CD14-positive monocyte (primary cell): ENCODE results near the gene SLC6A6. TPM values are rescaled to one million over a fixed set of nuclear protein-coding genes. Genes with fewer than 3 reads are reported as not detected.

Experiments used
- DNase-seq, 3 donors: peaks; one replicate each; pipeline ENCODE4 v3.0.0-alpha.2; 2011 to 2022
- H2AFZ ChIP-seq: 2 replicates; pipeline ENCODE4 v1.6.0; 2012; ENCODE audit warnings: mild to moderate bottlenecking, low read depth, low read length, inconsistent platforms; ENCODE audit not compliant: insufficient read depth, poor library complexity, severe bottlenecking
- H3K27ac ChIP-seq, 2 donors: 1 replicate in 1 of 2; 2 replicates in 1 of 2; pipeline ENCODE4 v1.5.1; 2012 to 2013; ENCODE audit warnings: low read length in 2 of 2, control low read depth in 1 of 2, inconsistent platforms in 1 of 2, low read depth in 1 of 2, mild to moderate bottlenecking in 1 of 2
- H3K27me3 ChIP-seq, 2 donors: one replicate each; pipeline versions ENCODE4 v1.6.0 to v1.6.1; 2011 to 2013; ENCODE audit warnings: low read length in 2 of 2; ENCODE audit not compliant: control insufficient read depth in 2 of 2, insufficient read depth in 2 of 2
- H3K36me3 ChIP-seq, 2 donors: replicated peaks in 1 of 2; 1 replicate in 1 of 2; 2 replicates in 1 of 2; pipeline versions ENCODE4 v1.5.1 to v1.6.1; 2012 to 2013; ENCODE audit warnings: low read length in 2 of 2, control low read depth in 1 of 2, inconsistent platforms in 1 of 2, mild to moderate bottlenecking in 1 of 2; ENCODE audit not compliant: insufficient read depth in 2 of 2, control insufficient read depth in 1 of 2
- H3K4me1 ChIP-seq, 2 donors: 1 replicate in 1 of 2; 2 replicates in 1 of 2; pipeline versions ENCODE4 v1.5.1 to v1.6.1; 2012 to 2013; ENCODE audit warnings: low read length in 2 of 2, control low read depth in 1 of 2, inconsistent platforms in 1 of 2, mild to moderate bottlenecking in 1 of 2, moderate library complexity in 1 of 2; ENCODE audit not compliant: insufficient read depth in 2 of 2, control insufficient read depth in 1 of 2
- H3K4me2 ChIP-seq: replicated peaks from 2 replicates; pipeline ENCODE3; 2012; ENCODE audit warnings: low read length, moderate library complexity, mild to moderate bottlenecking; ENCODE audit not compliant: poor library complexity, severe bottlenecking; ENCODE audit errors: extremely low read depth
- H3K4me3 ChIP-seq, 3 experiments: fragments of 200-600 bp in 1 of 3; sonication (generic) in 1 of 3; replicated peaks in 1 of 3; 1 replicate in 2 of 3; 2 replicates in 1 of 3; pipeline ENCODE4 v1.5.1; 2011 to 2013; ENCODE audit warnings: low read length in 3 of 3, mild to moderate bottlenecking in 3 of 3, control low read depth in 2 of 3, low read depth in 2 of 3, inconsistent platforms in 1 of 3, moderate library complexity in 1 of 3
- H3K79me2 ChIP-seq: 2 replicates; pipeline ENCODE4 v1.6.0; 2012; ENCODE audit warnings: mild to moderate bottlenecking, control low read depth, inconsistent platforms, low read length, moderate library complexity; ENCODE audit not compliant: insufficient read depth
- H3K9ac ChIP-seq: 2 replicates; pipeline ENCODE4 v1.6.0; 2017; ENCODE audit warnings: low read length, mild to moderate bottlenecking; ENCODE audit not compliant: insufficient read depth, poor library complexity, severe bottlenecking
- H3K9me3 ChIP-seq, 2 donors: replicated peaks in 1 of 2; 1 replicate in 1 of 2; 2 replicates in 1 of 2; pipeline versions ENCODE4 v1.5.1 to v1.6.1; 2012 to 2013; ENCODE audit warnings: low read length in 2 of 2, control low read depth in 1 of 2; ENCODE audit not compliant: control insufficient read depth in 1 of 2, insufficient read depth in 1 of 2
- H4K20me1 ChIP-seq: 2 replicates; pipeline ENCODE4 v1.6.0; 2012; ENCODE audit warnings: mild to moderate bottlenecking, low read length, control low read depth, moderate library complexity; ENCODE audit not compliant: insufficient read depth
- H3K27ac Mint-ChIP-seq, 7 donors: one replicate each; pipeline ENCODE4 v1.8.0; 2020; ENCODE audit warnings: mild to moderate bottlenecking in 7 of 7, mixed read lengths in 7 of 7, moderate library complexity in 6 of 7, inconsistent platforms in 2 of 7
- H3K27me3 Mint-ChIP-seq, 3 donors: one replicate each; pipeline ENCODE4 v1.8.0; 2021 to 2022; ENCODE audit warnings: low read depth in 3 of 3, mild to moderate bottlenecking in 3 of 3, mixed read lengths in 3 of 3, moderate library complexity in 3 of 3, inconsistent platforms in 1 of 3
- H3K36me3 Mint-ChIP-seq, 2 donors: one replicate each; pipeline ENCODE4 v1.8.0; 2020; ENCODE audit warnings: mixed read lengths in 2 of 2, inconsistent platforms in 1 of 2, mild to moderate bottlenecking in 1 of 2
- H3K4me1 Mint-ChIP-seq: one replicate; pipeline ENCODE4 v1.8.0; 2020; ENCODE audit warnings: mild to moderate bottlenecking, mixed read lengths
- H3K4me3 Mint-ChIP-seq, 2 donors: one replicate each; pipeline ENCODE4 v1.8.0; 2020; ENCODE audit warnings: mild to moderate bottlenecking in 2 of 2, mixed read lengths in 2 of 2, moderate library complexity in 1 of 2
- H3K9me3 Mint-ChIP-seq, 7 donors: one replicate each; pipeline ENCODE4 v1.8.0; 2020 to 2022; ENCODE audit warnings: mixed read lengths in 7 of 7, mild to moderate bottlenecking in 6 of 7, moderate library complexity in 6 of 7, inconsistent platforms in 2 of 7
- WGBS: methylation state at CpG from one replicate; pipeline ENCODE4 v1.1.5; 2013; ENCODE audit warnings: missing lambda C conversion rate; ENCODE audit not compliant: insufficient coverage; 5-methylcytosine and 5-hydroxymethylcytosine counted together
- intact Hi-C, 2 donors: fragments of 100-400 bp; cut with micrococcal nuclease; formaldehyde crosslinking; loops; one replicate each; pipeline versions ENCODE4 v1.15.0 to v1.15.1; 2023
- polyA plus RNA-seq, 3 donors: library from polyadenylated mRNA; depleted of rRNA in 1 of 3; unstranded in 2 of 3; stranded (reverse) in 1 of 3; fragments of 300-500 nt in 2 of 3; fragments of >200 nt in 1 of 3; fragmentation: Illumina TruSeq in 2 of 3; gene quantifications; 1 replicate in 2 of 3; 2 replicates in 1 of 3; pipeline ENCODE4 v1.2.3, GENCODE V29; 2012 to 2021
- TF ChIP-seq, protein P1 (sequence below): fragments of 200-600 bp; IDR thresholded peaks from one replicate; pipeline ENCODE4 v1.8.0; 2022; ENCODE audit warnings: antibody characterized with exemption, mild to moderate bottlenecking

SLC6A6 gene
- polyA plus RNA-seq, 3 donors = 18.4 to 136 (median 24.5) TPM

DNA sequence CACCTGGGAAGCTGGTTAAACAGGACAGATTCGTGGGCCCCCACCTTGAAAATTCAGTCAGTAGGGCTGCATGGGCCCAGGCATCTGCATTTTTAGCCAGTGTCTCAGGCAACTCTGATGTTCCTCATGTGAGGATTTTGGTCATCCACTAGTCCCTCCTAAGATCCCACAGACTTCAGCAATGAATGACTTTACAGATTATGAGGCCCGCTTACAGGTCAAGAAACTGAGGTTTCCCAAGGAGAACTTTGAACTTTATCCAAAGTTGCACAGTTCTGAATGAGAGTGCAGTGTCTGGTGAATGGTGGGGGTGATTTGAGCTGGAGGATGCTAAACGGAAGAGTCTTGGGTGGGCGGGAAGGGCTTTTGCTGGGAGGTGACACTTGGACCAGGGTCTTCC, 27.2 kb downstream of the SLC6A6 start:
- H3K9me3 ChIP-seq = no peaks in the 10 kb centered on the region
- peak in 1 of 3 donors; percentile 57 for DNase-seq
- peaks cover 98% of the 10 kb centered on the region for H3K4me1 Mint-ChIP-seq
- H3K4me1 ChIP-seq = peaks cover 97 to 100% of the 10 kb centered on the region in 2 donors
- peak overlapping the region; percentile 50 for H3K9ac ChIP-seq
- H3K4me3 ChIP-seq = no peak overlapping the region
- peaks cover 38% of the 10 kb centered on the region for H4K20me1 ChIP-seq
- peak overlapping the region; percentile 97 to 100 (median 100) for H3K27ac Mint-ChIP-seq
- peaks cover 0 to 3% (median 0%) of the 10 kb centered on the region in 7 donors for H3K9me3 Mint-ChIP-seq
- H2AFZ ChIP-seq = no peak overlapping the region
- no peaks in the 10 kb centered on the region for H3K27me3 ChIP-seq
- intact Hi-C loops = no loop called here
- H3K36me3 Mint-ChIP-seq = peaks cover 47 to 66% of the 10 kb centered on the region in 2 donors
- H3K27me3 Mint-ChIP-seq = peaks cover 0 to 2% (median 0%) of the 10 kb centered on the region in 3 donors
- H3K27ac ChIP-seq = peak overlapping the region; percentile 97 to 100
- H3K4me3 Mint-ChIP-seq = no peak overlapping the region
- TF ChIP-seq, protein P1, sequence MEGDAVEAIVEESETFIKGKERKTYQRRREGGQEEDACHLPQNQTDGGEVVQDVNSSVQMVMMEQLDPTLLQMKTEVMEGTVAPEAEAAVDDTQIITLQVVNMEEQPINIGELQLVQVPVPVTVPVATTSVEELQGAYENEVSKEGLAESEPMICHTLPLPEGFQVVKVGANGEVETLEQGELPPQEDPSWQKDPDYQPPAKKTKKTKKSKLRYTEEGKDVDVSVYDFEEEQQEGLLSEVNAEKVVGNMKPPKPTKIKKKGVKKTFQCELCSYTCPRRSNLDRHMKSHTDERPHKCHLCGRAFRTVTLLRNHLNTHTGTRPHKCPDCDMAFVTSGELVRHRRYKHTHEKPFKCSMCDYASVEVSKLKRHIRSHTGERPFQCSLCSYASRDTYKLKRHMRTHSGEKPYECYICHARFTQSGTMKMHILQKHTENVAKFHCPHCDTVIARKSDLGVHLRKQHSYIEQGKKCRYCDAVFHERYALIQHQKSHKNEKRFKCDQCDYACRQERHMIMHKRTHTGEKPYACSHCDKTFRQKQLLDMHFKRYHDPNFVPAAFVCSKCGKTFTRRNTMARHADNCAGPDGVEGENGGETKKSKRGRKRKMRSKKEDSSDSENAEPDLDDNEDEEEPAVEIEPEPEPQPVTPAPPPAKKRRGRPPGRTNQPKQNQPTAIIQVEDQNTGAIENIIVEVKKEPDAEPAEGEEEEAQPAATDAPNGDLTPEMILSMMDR = no peak
- no peak overlapping the region for H3K4me2 ChIP-seq
- WGBS = 100% methylated on average over 1 of the region's 4 CpGs
- peaks cover 75% of the 10 kb centered on the region for H3K79me2 ChIP-seq
- peaks cover 10 to 13% of the 10 kb centered on the region in 2 donors for H3K36me3 ChIP-seq

DNA sequence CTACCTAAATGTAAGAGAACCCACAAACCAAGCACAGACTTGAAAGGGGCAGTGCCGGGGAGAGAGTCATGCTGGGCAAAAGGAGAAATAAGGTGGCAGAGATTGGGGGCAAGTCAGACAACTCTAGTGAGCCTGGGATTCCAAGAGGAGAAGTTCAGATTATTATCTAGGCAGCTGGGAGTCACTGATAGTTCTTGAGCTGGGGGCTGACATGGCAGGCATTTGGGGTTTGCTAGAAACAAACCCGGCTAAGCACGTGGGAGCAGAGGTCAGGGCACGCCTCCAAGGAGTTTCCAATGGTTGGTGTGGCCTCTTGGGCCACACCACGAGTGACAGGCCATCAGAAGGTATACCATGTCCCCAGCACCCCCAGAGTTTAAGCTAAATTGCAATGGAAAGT, 27.6 kb downstream of the SLC6A6 start:
- H3K27ac Mint-ChIP-seq = peak overlapping the region; percentile 97 to 100 (median 100)
- TF ChIP-seq, protein P1 = no peak
- 76% methylated on average over 4 of the region's 5 CpGs for WGBS
- H3K4me1 Mint-ChIP-seq = peaks cover 98% of the 10 kb centered on the region
- H3K4me3 Mint-ChIP-seq = no peak overlapping the region
- no peaks in the 10 kb centered on the region for H3K27me3 ChIP-seq
- peaks cover 0 to 3% (median 0%) of the 10 kb centered on the region in 7 donors for H3K9me3 Mint-ChIP-seq
- peaks cover 34% of the 10 kb centered on the region for H4K20me1 ChIP-seq
- peaks cover 0 to 2% (median 0%) of the 10 kb centered on the region in 3 donors for H3K27me3 Mint-ChIP-seq
- H2AFZ ChIP-seq = no peak overlapping the region
- H3K4me1 ChIP-seq = peaks cover 97 to 100% of the 10 kb centered on the region in 2 donors
- H3K36me3 ChIP-seq = peaks cover 10 to 13% of the 10 kb centered on the region in 2 donors
- no peak for DNase-seq
- H3K9me3 ChIP-seq = no peaks in the 10 kb centered on the region
- peaks cover 48 to 66% of the 10 kb centered on the region in 2 donors for H3K36me3 Mint-ChIP-seq
- peak overlapping the region; percentile 94 for H3K9ac ChIP-seq
- peak overlapping the region; percentile 66 for H3K4me2 ChIP-seq
- H3K4me3 ChIP-seq = no peak overlapping the region
- H3K79me2 ChIP-seq = peaks cover 75% of the 10 kb centered on the region
- H3K27ac ChIP-seq = peak overlapping the region; percentile 97 to 100
- intact Hi-C loops = no loop called here
